ENCODE data around the gene UBQLN4. TPM values are rescaled to one million over a fixed set of nuclear protein-coding genes. Genes with fewer than 3 reads are reported as not detected.
A peak's percentile ranks its signal among the peaks of the same experiment; 100 is the strongest.

The UBQLN4 gene
- total RNA-seq, 6 donors from 2014 or later = 22.2 to 39.8 (median 24.5) TPM

- WGBS, 2 donors = 54 to 62% methylated on average over 3 of the region's 3 CpGs
- ATAC-seq (ENCODE audit: low FRiP score in 2 of 2) = no peak
- H3K4me1 ChIP-seq = peaks cover 0 to 19% (median 6%) of the 10 kb centered on the region in 4 donors
- no peak for DNase-seq
- peaks cover 20 to 74% (median 51%) of the 10 kb centered on the region in 4 donors for H3K36me3 ChIP-seq
- H3K27ac ChIP-seq = peak overlapping the region in 1 of 4 donors; percentile 0
- TF ChIP-seq POLR2A (IDR thresholded peaks at IDR 0.05) (no peak), CTCF (IDR thresholded peaks at IDR 0.05) (no peak), EP300 (IDR thresholded peaks at IDR 0.05) (no peak)
- H3K4me3 ChIP-seq = no peak overlapping the region
- H3K9me3 ChIP-seq = no peaks in the 10 kb centered on the region
- no peaks in the 10 kb centered on the region for H3K27me3 ChIP-seq
Observed at GRCh38 chr1:156009404-156009803, 44.2 kb downstream of the UBQLN4 start.

- no peaks in the 10 kb centered on the region for H3K9me3 ChIP-seq
- peaks cover 6 to 48% (median 33%) of the 10 kb centered on the region in 4 donors for H3K36me3 ChIP-seq
- H3K27me3 ChIP-seq = no peaks in the 10 kb centered on the region
- peak overlapping the region in 3 of 4 donors; percentile 23 to 66 (median 35) for H3K27ac ChIP-seq
- H3K4me3 ChIP-seq = no peak overlapping the region
- DNase-seq (no peak), ATAC-seq (ENCODE audit: low FRiP score in 2 of 2) (no peak)
- 71 to 73% methylated on average over 5 to 7 of the region's 7 CpGs for WGBS, 2 donors
- no peak for TF ChIP-seq POLR2AphosphoS5 (IDR thresholded peaks at IDR 0.05)
- no peak for TF ChIP-seq POLR2A (IDR thresholded peaks at IDR 0.05)
- TF ChIP-seq EP300 (IDR thresholded peaks at IDR 0.05) = no peak
- no peak for TF ChIP-seq CTCF (IDR thresholded peaks at IDR 0.05)
- H3K4me1 ChIP-seq = peaks cover 0 to 7% (median 3%) of the 10 kb centered on the region in 4 donors
Observed at GRCh38 chr1:156006666-156007376, 46.8 kb downstream of the UBQLN4 start.

- no peak overlapping the region for H3K4me3 ChIP-seq
- 54 to 61% methylated on average over 2 to 4 of the region's 4 CpGs for WGBS, 2 donors
Observed at GRCh38 chr1:156004843-156005584, 48.6 kb downstream of the UBQLN4 start.

GRCh38 chr1:156003923-156004188 is 49.7 kb downstream of the UBQLN4 start:
- TF ChIP-seq CTCF (IDR thresholded peaks at IDR 0.05) = no peak
- no peak for TF ChIP-seq POLR2AphosphoS5 (IDR thresholded peaks at IDR 0.05)
- TF ChIP-seq POLR2A (IDR thresholded peaks at IDR 0.05) = no peak
- Histone ChIP-seq H3K27me3 (no peaks in the 10 kb centered on the region), H3K9me3 (no peaks in the 10 kb centered on the region), H3K4me1 (peaks cover 0 to 7% (median 3%) of the 10 kb centered on the region in 4 donors), H3K27ac (peak overlapping the region; percentile 48 to 84 (median 78)), H3K36me3 (peaks cover under 1 to 19% (median 5%) of the 10 kb centered on the region in 4 donors), H3K4me3 (peak overlapping the region in 3 of 4 donors; percentile 34 to 47 (median 44))
- ATAC-seq (ENCODE audit: low FRiP score in 2 of 2) (no peak), DNase-seq (no peak)
- 32 to 65% methylated on average over 2 of the region's 2 CpGs for WGBS, 2 donors

More at GRCh38 chr1:156004843-156005584, 48.6 kb downstream of the UBQLN4 start:
- H3K9me3 ChIP-seq = no peaks in the 10 kb centered on the region
- H3K27ac ChIP-seq = peak overlapping the region in 2 of 4 donors; percentile 30 to 35
- H3K4me1 ChIP-seq = peaks cover 0 to 7% (median 3%) of the 10 kb centered on the region in 4 donors
- no peaks in the 10 kb centered on the region for H3K27me3 ChIP-seq
- H3K36me3 ChIP-seq = peaks cover 6 to 30% (median 15%) of the 10 kb centered on the region in 4 donors
- DNase-seq (peak in 1 of 2 donors; percentile 38), ATAC-seq (ENCODE audit: low FRiP score in 2 of 2) (peak; percentile 8 to 30)
- TF ChIP-seq CTCF (IDR thresholded peaks at IDR 0.05) (no peak), POLR2A (IDR thresholded peaks at IDR 0.05) (no peak), EP300 (IDR thresholded peaks at IDR 0.05) (no peak)
